GM23248 (cell line): ENCODE measurements around the gene INSRR.

Experiments used
- EZH2 ChIP-seq: fragments of 200-600 bp; sonication (generic); IDR thresholded peaks from 2 replicates; pipeline ENCODE4 v1.6.1; 2018; ENCODE audit warnings: antibody characterized with exemption, mild to moderate bottlenecking; ENCODE audit not compliant: insufficient read depth, poor library complexity, severe bottlenecking
- EZH2phosphoT487 ChIP-seq: fragments of 200-600 bp; sonication (generic); IDR thresholded peaks from 2 replicates; pipeline ENCODE4 v1.6.1; 2018; ENCODE audit warnings: antibody characterized with exemption, moderate library complexity, mild to moderate bottlenecking, low read depth; ENCODE audit not compliant: insufficient read depth

DNA sequence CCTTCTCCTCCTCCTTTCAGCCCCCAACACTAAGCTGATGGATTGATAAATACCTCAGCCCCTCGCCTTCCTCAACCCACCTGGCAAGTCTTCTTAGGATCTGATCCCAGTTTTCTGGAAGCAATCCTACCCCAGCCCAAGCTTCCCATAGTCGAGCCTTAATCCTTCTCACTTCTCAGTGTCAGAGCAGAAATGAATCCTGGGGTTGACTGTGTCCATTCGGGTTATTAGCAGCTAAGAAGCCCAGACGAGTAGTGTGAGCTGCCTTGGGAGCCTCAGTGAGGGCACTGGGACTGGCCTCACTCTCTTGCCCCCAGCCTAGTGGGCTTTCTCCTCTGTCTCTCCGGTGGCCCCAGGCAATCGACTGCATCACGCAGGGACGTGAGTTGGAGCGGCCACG is 22.2 kb upstream of the INSRR start:
- TF ChIP-seq EZH2 (no peak), EZH2phosphoT487 (no peak)
